ENCODE measurements around the gene H1-8. TPM values are rescaled to one million over a fixed set of nuclear protein-coding genes. Genes with fewer than 3 reads are reported as not detected.
"Not testable (repeated sequence)": the region's sequence is repeated elsewhere in the genome, so short reads cannot be mapped to it uniquely, and the experiment has no call there.

Gene H1-8
- total and polyA plus RNA-seq, 2 experiments from 2014 or later = not detected

GRCh38 chr3:129543999-129544398 is 1.0 kb downstream of the H1-8 start:
- Histone ChIP-seq H3K4me3 (no peak overlapping the region), H3K4me1 (ENCODE audit: insufficient read depth) (peaks cover 6% of the 10 kb centered on the region), H3K9me2 (replicated peaks; ENCODE audit: insufficient read depth) (no peaks in the 10 kb centered on the region), H3K4me2 (no peak overlapping the region), H4K20me1 (ENCODE audit: insufficient read depth, poor library complexity, severe bottlenecking) (no peaks in the 10 kb centered on the region), H3K27me3 (no peaks in the 10 kb centered on the region), H3K79me2 (no peaks in the 10 kb centered on the region), H3K9me3 (ENCODE audit: low read depth) (no peaks in the 10 kb centered on the region), H2AFZ (no peak overlapping the region), H3K36me3 (replicated peaks; ENCODE audit: insufficient read depth, low read depth) (no peaks in the 10 kb centered on the region), H3K27ac (no peak overlapping the region)
- TF ChIP-seq CTCF (IDR thresholded peaks at IDR 0.05; ENCODE audit: poor library complexity) (no peak), EZH2phosphoT487 (IDR thresholded peaks at IDR 0.05; ENCODE audit: low read depth, severe bottlenecking, unreplicated experiment) (no peak), EZH2 (IDR thresholded peaks at IDR 0.05; ENCODE audit: borderline replicate concordance) (no peak)
- 86% methylated on average over 8 of the region's 9 CpGs for WGBS (ENCODE audit: low lambda C conversion rate, missing lambda C conversion rate)
- DNase-seq (ENCODE audit: low spot score) = no peak

DNA sequence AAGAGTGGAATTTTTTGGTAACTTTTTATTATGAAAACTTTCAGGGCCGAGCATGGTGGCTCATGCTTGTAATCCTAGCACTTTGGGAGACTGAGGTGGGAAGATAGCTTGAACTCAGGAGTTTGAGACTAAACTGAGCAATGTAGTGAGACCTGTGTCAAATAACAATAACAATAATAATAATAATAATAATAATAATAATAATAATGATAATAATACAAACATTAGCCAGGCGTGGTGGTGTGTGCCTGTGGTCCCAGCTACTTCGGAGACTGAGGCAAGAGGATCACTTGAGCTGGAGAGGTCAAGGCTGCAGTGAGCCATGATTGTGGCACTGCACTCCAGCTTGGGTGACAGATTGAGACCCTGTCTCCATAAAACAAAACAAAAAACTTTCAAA is 3.0 kb downstream of the H1-8 start:
- not testable (repeated sequence) for H3K4me2 ChIP-seq; H3K36me3 ChIP-seq (replicated peaks; ENCODE audit: insufficient read depth, low read depth); H3K27me3 ChIP-seq; H3K9me3 ChIP-seq (ENCODE audit: low read depth); DNase-seq (ENCODE audit: low spot score); H2AFZ ChIP-seq; H3K79me2 ChIP-seq; H3K4me3 ChIP-seq; H3K4me1 ChIP-seq (ENCODE audit: insufficient read depth); H4K20me1 ChIP-seq (ENCODE audit: insufficient read depth, poor library complexity, severe bottlenecking); H3K27ac ChIP-seq; H3K9me2 ChIP-seq (replicated peaks; ENCODE audit: insufficient read depth)
- 93% methylated on average over 3 of the region's 3 CpGs for WGBS (ENCODE audit: low lambda C conversion rate, missing lambda C conversion rate)

GRCh38 chr3:129547241-129547640 is 4.3 kb downstream of the H1-8 start:
- no peak overlapping the region for H2AFZ ChIP-seq
- no peaks in the 10 kb centered on the region for H3K9me2 ChIP-seq (replicated peaks; ENCODE audit: insufficient read depth)
- H3K4me1 ChIP-seq (ENCODE audit: insufficient read depth) = no peaks in the 10 kb centered on the region
- DNase-seq (ENCODE audit: low spot score) = no peak
- H3K79me2 ChIP-seq = no peaks in the 10 kb centered on the region
- no peaks in the 10 kb centered on the region for H3K27me3 ChIP-seq
- no peak overlapping the region for H3K4me2 ChIP-seq
- no peaks in the 10 kb centered on the region for H4K20me1 ChIP-seq (ENCODE audit: insufficient read depth, poor library complexity, severe bottlenecking)
- H3K9me3 ChIP-seq (ENCODE audit: low read depth) = no peaks in the 10 kb centered on the region
- no peak overlapping the region for H3K4me3 ChIP-seq
- H3K27ac ChIP-seq = no peak overlapping the region
- 97% methylated on average over 22 of the region's 24 CpGs for WGBS (ENCODE audit: low lambda C conversion rate, missing lambda C conversion rate)
- no peaks in the 10 kb centered on the region for H3K36me3 ChIP-seq (replicated peaks; ENCODE audit: insufficient read depth, low read depth)
- no peak for TF ChIP-seq EZH2 (IDR thresholded peaks at IDR 0.05; ENCODE audit: borderline replicate concordance)
- TF ChIP-seq CTCF (IDR thresholded peaks at IDR 0.05; ENCODE audit: poor library complexity) = no peak
- TF ChIP-seq EZH2phosphoT487 (IDR thresholded peaks at IDR 0.05; ENCODE audit: low read depth, severe bottlenecking, unreplicated experiment) = no peak

- H3K4me2 ChIP-seq = no peak overlapping the region
- no peaks in the 10 kb centered on the region for H3K79me2 ChIP-seq
- no peaks in the 10 kb centered on the region for H3K27me3 ChIP-seq
- H3K4me3 ChIP-seq = no peak overlapping the region
- no peak overlapping the region for H3K27ac ChIP-seq
- H3K9me3 ChIP-seq (ENCODE audit: low read depth) = no peaks in the 10 kb centered on the region
- H4K20me1 ChIP-seq (ENCODE audit: insufficient read depth, poor library complexity, severe bottlenecking) = no peaks in the 10 kb centered on the region
- no peaks in the 10 kb centered on the region for H3K4me1 ChIP-seq (ENCODE audit: insufficient read depth)
- H3K36me3 ChIP-seq (replicated peaks; ENCODE audit: insufficient read depth, low read depth) = no peaks in the 10 kb centered on the region
- TF ChIP-seq EZH2 (IDR thresholded peaks at IDR 0.05; ENCODE audit: borderline replicate concordance) = no peak
- no peak for TF ChIP-seq CTCF (IDR thresholded peaks at IDR 0.05; ENCODE audit: poor library complexity)
- TF ChIP-seq EZH2phosphoT487 (IDR thresholded peaks at IDR 0.05; ENCODE audit: low read depth, severe bottlenecking, unreplicated experiment) = no peak
- WGBS (ENCODE audit: low lambda C conversion rate, missing lambda C conversion rate) = 86% methylated on average over 19 of the region's 19 CpGs
- H2AFZ ChIP-seq = no peak overlapping the region
- no peaks in the 10 kb centered on the region for H3K9me2 ChIP-seq (replicated peaks; ENCODE audit: insufficient read depth)
- no peak for DNase-seq (ENCODE audit: low spot score)
These were observed 5.4 kb downstream of the H1-8 start for GRCh38 chr3:129548104-129548965.

Measured in hepatocyte (in vitro differentiated cells).